Measurements from ENCODE around the gene PRKN. TPM values are rescaled to one million over a fixed set of nuclear protein-coding genes. Genes with fewer than 3 reads are reported as not detected.

Gene PRKN
- total RNA-seq, 4 donors from 2014 or later = 5.5 to 17.9 (median 6.8) TPM

GRCh38 chr6:162638931-162639574, 88.5 kb downstream of the PRKN start:
- TF ChIP-seq CTCF (IDR thresholded peaks at IDR 0.05) = no peak
- no peaks in the 10 kb centered on the region for H3K4me1 ChIP-seq
- DNase-seq (ENCODE audit: low spot score in 2 of 2) = no peak
- no peak overlapping the region for H3K27ac ChIP-seq
- H3K27me3 ChIP-seq = no peaks in the 10 kb centered on the region
- 77 to 81% methylated on average over 7 of the region's 7 CpGs for WGBS, 2 donors
- no peak overlapping the region for H3K4me3 ChIP-seq
- no peaks in the 10 kb centered on the region for H3K36me3 ChIP-seq
- H3K9me3 ChIP-seq = no peaks in the 10 kb centered on the region

DNA sequence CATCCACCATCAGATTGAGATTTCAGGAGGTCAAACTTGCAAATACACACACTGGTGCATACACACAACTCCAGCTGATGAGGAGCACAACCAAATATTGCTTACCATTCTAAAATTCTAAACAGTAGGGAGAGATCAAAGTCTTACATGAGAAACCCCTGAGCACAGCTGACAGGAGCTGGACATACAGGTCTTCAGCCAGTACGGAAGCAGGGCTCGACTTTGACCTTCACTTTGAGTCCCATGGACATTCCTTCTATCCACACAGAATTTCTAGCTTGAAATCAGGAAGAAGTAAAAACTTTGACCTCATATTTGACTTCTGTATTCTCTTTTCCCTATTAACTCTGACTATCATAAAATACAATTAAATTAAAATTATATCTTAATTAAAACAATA, 90.2 kb downstream of the PRKN start:
- DNase-seq (ENCODE audit: low spot score in 2 of 2) = no peak
- no peak overlapping the region for H3K4me3 ChIP-seq
- TF ChIP-seq EP300 (IDR thresholded peaks at IDR 0.05) (no peak), POLR2A (IDR thresholded peaks at IDR 0.05) (no peak), CTCF (IDR thresholded peaks at IDR 0.05) (no peak)
- no peaks in the 10 kb centered on the region for H3K36me3 ChIP-seq
- H3K27me3 ChIP-seq = no peaks in the 10 kb centered on the region
- H3K4me1 ChIP-seq = no peaks in the 10 kb centered on the region
- H3K27ac ChIP-seq = no peak overlapping the region
- 91 to 97% methylated on average over 2 of the region's 2 CpGs for WGBS, 2 donors
- H3K9me3 ChIP-seq = no peaks in the 10 kb centered on the region

DNA sequence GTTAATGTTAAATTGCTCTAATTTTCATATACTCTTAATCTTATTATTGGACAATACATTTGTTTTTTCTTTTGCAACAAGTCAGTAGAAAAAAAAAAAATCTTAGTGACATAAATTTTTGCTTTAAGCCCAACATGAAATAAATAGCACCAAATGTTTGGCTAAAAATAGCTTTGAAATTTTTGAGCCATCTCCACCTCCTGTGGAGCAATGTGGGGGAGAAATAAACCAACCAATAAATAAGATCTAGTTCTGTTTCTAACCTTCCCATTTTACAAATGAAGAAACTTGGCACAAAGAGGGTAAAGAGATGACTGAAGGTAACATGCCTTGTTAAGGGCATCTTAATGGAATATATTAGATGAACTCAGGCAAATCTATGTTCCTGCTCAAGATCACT, 91.4 kb downstream of the PRKN start:
- Histone ChIP-seq H3K9me3 (peaks cover 0 to 6% (median 3%) of the 10 kb centered on the region in 4 donors), H3K27ac (no peak overlapping the region)
- TF ChIP-seq POLR2A (IDR thresholded peaks at IDR 0.05) (no peak), CTCF (IDR thresholded peaks at IDR 0.05) (no peak), EP300 (IDR thresholded peaks at IDR 0.05) (no peak)

GRCh38 chr6:162631546-162631945, 96.0 kb downstream of the PRKN start:
- Histone ChIP-seq H3K27me3 (no peaks in the 10 kb centered on the region), H3K9me3 (peaks cover 0 to 10% (median 3%) of the 10 kb centered on the region in 4 donors), H3K4me1 (no peaks in the 10 kb centered on the region), H3K27ac (no peak overlapping the region), H3K4me3 (no peak overlapping the region), H3K36me3 (no peaks in the 10 kb centered on the region)
- DNase-seq (ENCODE audit: low spot score in 2 of 2) = no peak
- TF ChIP-seq CTCF (IDR thresholded peaks at IDR 0.05) = no peak
- no peak for TF ChIP-seq EP300 (IDR thresholded peaks at IDR 0.05)
- TF ChIP-seq POLR2A (IDR thresholded peaks at IDR 0.05) = no peak

More for the DNA sequence above, 91.4 kb downstream of the PRKN start:
- Histone ChIP-seq H3K4me3 (no peak overlapping the region), H3K4me1 (no peaks in the 10 kb centered on the region), H3K27me3 (no peaks in the 10 kb centered on the region), H3K36me3 (no peaks in the 10 kb centered on the region)
- DNase-seq (ENCODE audit: low spot score in 2 of 2) = no peak

DNA sequence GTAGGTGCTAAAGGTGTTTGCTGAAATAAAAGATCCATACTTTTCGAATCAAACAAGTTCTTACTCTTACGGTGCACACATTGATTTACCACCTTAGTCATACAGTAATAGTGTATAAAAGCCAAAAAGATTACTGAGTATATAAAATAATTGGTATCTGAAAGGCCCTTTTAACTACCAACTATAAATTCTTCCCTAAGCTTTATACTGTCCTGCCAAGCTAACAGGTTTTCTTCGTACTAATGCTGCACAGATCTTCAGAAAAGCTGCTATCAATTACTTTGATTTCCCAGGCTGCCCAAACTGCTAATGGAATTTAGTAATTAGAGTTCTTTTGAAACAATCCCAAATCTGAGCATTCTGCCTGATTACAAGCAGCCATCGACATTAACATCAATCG, 97.5 kb downstream of the PRKN start:
- no peak for TF ChIP-seq EP300 (IDR thresholded peaks at IDR 0.05)
- no peak for TF ChIP-seq CTCF (IDR thresholded peaks at IDR 0.05)
- TF ChIP-seq POLR2A (IDR thresholded peaks at IDR 0.05) = no peak

More for the DNA sequence above, 97.5 kb downstream of the PRKN start:
- WGBS, 2 donors = 88 to 89% methylated on average over 5 of the region's 5 CpGs
- Histone ChIP-seq H3K4me3 (no peak overlapping the region), H3K27me3 (no peaks in the 10 kb centered on the region), H3K27ac (no peak overlapping the region), H3K4me1 (no peaks in the 10 kb centered on the region), H3K9me3 (peaks cover 0 to 10% (median 3%) of the 10 kb centered on the region in 4 donors), H3K36me3 (no peaks in the 10 kb centered on the region)
- no peak for DNase-seq (ENCODE audit: low spot score in 2 of 2)

Data from tibial nerve (tissue), 4 donors.